Breast epithelium (tissue), 4 donors: ENCODE data around the gene KCNG4. TPM values are rescaled to one million over a fixed set of nuclear protein-coding genes. Genes with fewer than 3 reads are reported as not detected.

Experiments used
- DNase-seq, 2 donors: peaks; one replicate each; pipeline ENCODE4 v3.0.0-alpha.2; 2019; ENCODE audit warnings: low spot score in 2 of 2
- H3K27ac ChIP-seq, 2 donors: fragments of 200-600 bp; sonication (generic) in 1 of 2; one replicate each; pipeline ENCODE4 v1.5.1; 2016 to 2019; ENCODE audit warnings: mild to moderate bottlenecking in 1 of 2
- H3K27me3 ChIP-seq, 2 donors: fragments of 200-600 bp; sonication (generic) in 1 of 2; one replicate each; pipeline versions ENCODE4 v1.5.1 to v1.6.0; 2017 to 2019; ENCODE audit warnings: control low read depth in 1 of 2, mild to moderate bottlenecking in 1 of 2
- H3K36me3 ChIP-seq: fragments of 200-600 bp; one replicate; pipeline ENCODE4 v1.5.1; 2019
- H3K4me1 ChIP-seq, 2 donors: fragments of 200-600 bp; sonication (generic); one replicate each; pipeline ENCODE4 v1.5.1; 2016 to 2019; ENCODE audit warnings: control low read depth in 1 of 2
- H3K4me3 ChIP-seq, 3 donors: fragments of 200-600 bp; sonication (generic); 1 replicate in 2 of 3; 2 replicates in 1 of 3; pipeline ENCODE4 v1.5.1; 2016 to 2019; ENCODE audit warnings: mild to moderate bottlenecking in 3 of 3, moderate library complexity in 2 of 3
- H3K9me3 ChIP-seq, 2 donors: fragments of 200-600 bp; sonication (generic) in 1 of 2; one replicate each; pipeline ENCODE4 v1.5.1; 2016 to 2019; ENCODE audit warnings: control low read depth in 1 of 2
- CTCF ChIP-seq, 3 donors: fragments of 450-650 bp; IDR thresholded peaks; one replicate each; pipeline ENCODE4 v1.5.1; 2016 to 2017; ENCODE audit warnings: antibody characterized with exemption in 3 of 3, mild to moderate bottlenecking in 3 of 3, moderate library complexity in 3 of 3
- POLR2A ChIP-seq: fragments of 450-650 bp; IDR thresholded peaks from one replicate; pipeline ENCODE4 v1.6.1; 2016; ENCODE audit warnings: antibody characterized with exemption, mild to moderate bottlenecking, moderate library complexity
- POLR2AphosphoS5 ChIP-seq, 3 donors: sonication (generic); formaldehyde crosslinking; IDR thresholded peaks; one replicate each; pipeline ENCODE4 v1.6.1; 2017; ENCODE audit warnings: antibody characterized with exemption in 3 of 3
- intact Hi-C: fragments of 100-400 bp; cut with DNase I; formaldehyde crosslinking; loops from one replicate; pipeline ENCODE4 v1.15.1; 2023; ENCODE audit warnings: low total_unique reads
- total RNA-seq, 3 donors: library from RNA; depleted of rRNA; stranded (reverse); fragments of >200 nt; gene quantifications; one replicate each; pipeline ENCODE4 v1.1.0, GENCODE V29; 2016

Gene KCNG4
- total RNA-seq, 3 donors from 2014 or later: not detected

- Histone ChIP-seq H3K9me3 (no peaks in the 10 kb centered on the region), H3K27me3 (no peaks in the 10 kb centered on the region), H3K27ac (no peak within 1 kb of the TSS), H3K36me3 (no peaks in the 10 kb centered on the region), H3K4me3 (no peak within 1 kb of the TSS), H3K4me1 (peaks cover 0 to 2% of the 10 kb centered on the region in 2 donors)
- intact Hi-C loops: no loop called here
- DNase-seq: no peak
- TF ChIP-seq POLR2A (no peak), CTCF (IDR thresholded peaks at IDR 0.05) (no peak), POLR2AphosphoS5 (IDR thresholded peaks at IDR 0.05) (no peak)
These were observed 49.0 kb downstream of the KCNG4 start, which contains the start of gene ADAD2 for GRCh38 chr16:84190731-84191388. Gene ADAD2, plus strand, starts transcription at chr16:84191157. Its CDS starts 74 bp downstream, at chr16:84191231.

DNA sequence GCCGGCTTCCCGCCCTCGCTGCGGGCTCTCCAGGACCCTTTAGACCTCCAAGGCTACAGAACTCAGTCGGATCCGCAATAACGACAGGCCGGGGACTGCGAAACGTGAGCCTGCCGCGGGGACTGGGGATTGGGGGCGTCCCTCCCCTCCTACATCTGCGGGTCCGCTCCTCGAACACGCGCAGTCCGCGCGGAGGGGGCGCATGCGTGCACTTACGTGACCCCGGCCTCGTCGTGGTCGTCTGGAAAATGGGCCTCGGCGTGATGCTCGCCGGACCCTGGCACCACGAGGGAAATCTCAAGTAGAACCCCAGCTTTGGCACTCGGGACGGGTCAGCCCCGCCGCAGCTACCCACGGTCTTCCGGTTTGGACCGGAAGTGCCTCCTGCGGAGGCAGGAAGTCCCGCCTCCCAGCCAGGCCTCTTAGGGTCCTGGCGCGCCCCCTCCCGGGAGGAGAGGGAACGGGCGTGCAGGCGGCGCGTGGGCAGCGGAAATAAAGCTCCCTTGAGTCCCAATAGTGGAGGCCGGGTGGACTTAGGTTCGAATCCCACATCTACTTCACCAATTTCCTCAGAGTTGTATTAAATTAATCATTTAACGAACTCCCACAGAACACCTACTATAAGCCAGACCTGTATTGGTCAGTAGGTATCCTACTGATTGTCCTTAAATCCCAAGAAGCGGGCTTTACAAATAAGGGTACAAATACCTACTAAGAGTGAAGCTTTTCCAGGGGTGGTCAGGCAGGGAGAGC lies 53.0 kb downstream of the KCNG4 start, which contains the start of gene TAF1C:
Gene TAF1C, minus strand, starts transcription at position 373 of the 753 bp plus-strand sequence. CDS start 2,069 bp downstream, outside the sequence.
- peak; percentile 90 to 92 for DNase-seq
- H3K36me3 ChIP-seq: no peaks in the 10 kb centered on the region
- H3K27me3 ChIP-seq: no peaks in the 10 kb centered on the region
- peak within 1 kb of the TSS; percentile 73 to 81 for H3K27ac ChIP-seq
- TF ChIP-seq POLR2A (no peak), CTCF (IDR thresholded peaks at IDR 0.05) (peak; percentile 67 to 95 (median 94)), POLR2AphosphoS5 (IDR thresholded peaks at IDR 0.05) (peak; percentile 59 to 71 (median 63))
- no peaks in the 10 kb centered on the region for H3K9me3 ChIP-seq
- intact Hi-C loops: loop anchor here (10.0 kb wide), 1 partner anchor 102 kb away; no protein-coding TSS in a partner anchor
- H3K4me3 ChIP-seq: peak within 1 kb of the TSS; percentile 68 to 94 (median 90)
- H3K4me1 ChIP-seq: peaks cover 0 to 5% of the 10 kb centered on the region in 2 donors

- H3K4me1 ChIP-seq: peaks cover 0 to 5% of the 10 kb centered on the region in 2 donors
- DNase-seq: no peak
- H3K27ac ChIP-seq: no peak overlapping the region
- TF ChIP-seq POLR2AphosphoS5 (IDR thresholded peaks at IDR 0.05) (no peak), CTCF (IDR thresholded peaks at IDR 0.05) (no peak), POLR2A (no peak)
- H3K36me3 ChIP-seq: no peaks in the 10 kb centered on the region
- H3K27me3 ChIP-seq: no peaks in the 10 kb centered on the region
- intact Hi-C loops: loop anchor here (10.0 kb wide), 1 partner anchor 100 kb away; no protein-coding TSS in a partner anchor
- H3K9me3 ChIP-seq: no peaks in the 10 kb centered on the region
- no peak overlapping the region for H3K4me3 ChIP-seq
These were observed 55.0 kb downstream of the KCNG4 start for GRCh38 chr16:84184775-84185174.

- intact Hi-C loops: loop anchor here (10.0 kb wide), 1 partner anchor 99 kb away; no protein-coding TSS in a partner anchor
- Histone ChIP-seq H3K27me3 (no peaks in the 10 kb centered on the region), H3K36me3 (no peaks in the 10 kb centered on the region), H3K4me1 (peaks cover 0 to 5% of the 10 kb centered on the region in 2 donors), H3K27ac (no peak overlapping the region), H3K9me3 (no peaks in the 10 kb centered on the region), H3K4me3 (no peak overlapping the region)
- no peak for DNase-seq
- TF ChIP-seq POLR2AphosphoS5 (IDR thresholded peaks at IDR 0.05) (no peak), CTCF (IDR thresholded peaks at IDR 0.05) (no peak), POLR2A (no peak)
These were observed 55.8 kb downstream of the KCNG4 start for GRCh38 chr16:84183911-84184591.
